Measurements from ENCODE around the gene GCNT1. TPM values are rescaled to one million over a fixed set of nuclear protein-coding genes. Genes with fewer than 3 reads are reported as not detected.
"Not testable (repeated sequence)": the region's sequence is repeated elsewhere in the genome, so short reads cannot be mapped to it uniquely, and the experiment has no call there.

Gene GCNT1
- total and polyA plus RNA-seq, 5 donors from 2014 or later = 4.5 to 12.7 (median 10.4) TPM

GRCh38 chr9:76433836-76434235 lies 25.1 kb upstream of the GCNT1 start:
- Histone ChIP-seq H3K4me1 (ENCODE audit: control insufficient read depth, insufficient read depth, low read length, poor library complexity, severe bottlenecking) (no peaks in the 10 kb centered on the region), H3K9me3 (ENCODE audit: control insufficient read depth in 2 of 2, low read length in 2 of 2) (no peaks in the 10 kb centered on the region), H3K27me3 (ENCODE audit: control insufficient read depth, insufficient read depth, low read length) (no peaks in the 10 kb centered on the region), H3K27ac (ENCODE audit: insufficient read depth, low read length, poor library complexity, severe bottlenecking) (no peak overlapping the region), H3K4me3 (ENCODE audit: low read depth, low read length) (no peak overlapping the region), H3K36me3 (ENCODE audit: control insufficient read depth, insufficient read depth, low read length) (no peaks in the 10 kb centered on the region)
- H3K4me1 Mint-ChIP-seq = peaks cover 0 to 5% (median 0%) of the 10 kb centered on the region in 4 donors
- H3K27ac Mint-ChIP-seq = no peak overlapping the region
- no peaks in the 10 kb centered on the region for H3K36me3 Mint-ChIP-seq
- no peak overlapping the region for H3K4me3 Mint-ChIP-seq
- DNase-seq = no peak
- H3K9me3 Mint-ChIP-seq = no peaks in the 10 kb centered on the region
- no peaks in the 10 kb centered on the region for H3K27me3 Mint-ChIP-seq
- no peak for ATAC-seq (ENCODE audit: low read depth in 2 of 2)

GRCh38 chr9:76434897-76435296 lies 24.1 kb upstream of the GCNT1 start:
- not testable (repeated sequence) for H3K36me3 ChIP-seq (ENCODE audit: control insufficient read depth, insufficient read depth, low read length); H3K27me3 ChIP-seq (ENCODE audit: control insufficient read depth, insufficient read depth, low read length); H3K27me3 Mint-ChIP-seq; H3K4me3 ChIP-seq (ENCODE audit: low read depth, low read length); H3K4me3 Mint-ChIP-seq; H3K27ac Mint-ChIP-seq; H3K36me3 Mint-ChIP-seq; H3K4me1 Mint-ChIP-seq; H3K9me3 ChIP-seq (ENCODE audit: control insufficient read depth in 2 of 2, low read length in 2 of 2); H3K4me1 ChIP-seq (ENCODE audit: control insufficient read depth, insufficient read depth, low read length, poor library complexity, severe bottlenecking); DNase-seq; H3K27ac ChIP-seq (ENCODE audit: insufficient read depth, low read length, poor library complexity, severe bottlenecking); H3K9me3 Mint-ChIP-seq; ATAC-seq (ENCODE audit: low read depth in 2 of 2)

- H3K9me3 Mint-ChIP-seq; H3K27ac ChIP-seq (ENCODE audit: insufficient read depth, low read length, poor library complexity, severe bottlenecking); H3K9me3 ChIP-seq (ENCODE audit: control insufficient read depth in 2 of 2, low read length in 2 of 2); H3K4me3 ChIP-seq (ENCODE audit: low read depth, low read length); H3K4me3 Mint-ChIP-seq; H3K27me3 ChIP-seq (ENCODE audit: control insufficient read depth, insufficient read depth, low read length); H3K36me3 ChIP-seq (ENCODE audit: control insufficient read depth, insufficient read depth, low read length); ATAC-seq (ENCODE audit: low read depth in 2 of 2); DNase-seq; H3K4me1 ChIP-seq (ENCODE audit: control insufficient read depth, insufficient read depth, low read length, poor library complexity, severe bottlenecking); H3K27me3 Mint-ChIP-seq; H3K36me3 Mint-ChIP-seq: not testable (repeated sequence)
- Mint-ChIP-seq H3K4me1 (peaks cover 3 to 19% (median 10%) of the 10 kb centered on the region in 4 donors), H3K27ac (peak overlapping the region in 1 of 3 donors; percentile 36)
These were observed 21.8 kb upstream of the GCNT1 start for GRCh38 chr9:76437017-76437699.

- no peaks in the 10 kb centered on the region for H3K36me3 ChIP-seq (ENCODE audit: control insufficient read depth, insufficient read depth, low read length)
- H3K27ac ChIP-seq (ENCODE audit: insufficient read depth, low read length, poor library complexity, severe bottlenecking) = no peak overlapping the region
- no peaks in the 10 kb centered on the region for H3K9me3 ChIP-seq (ENCODE audit: control insufficient read depth in 2 of 2, low read length in 2 of 2)
- H3K4me1 ChIP-seq (ENCODE audit: control insufficient read depth, insufficient read depth, low read length, poor library complexity, severe bottlenecking) = peaks cover 9% of the 10 kb centered on the region
- Mint-ChIP-seq H3K9me3 (no peaks in the 10 kb centered on the region), H3K4me3 (no peak overlapping the region), H3K27ac (peak overlapping the region in 1 of 3 donors; percentile 59), H3K4me1 (peaks cover 3 to 32% (median 13%) of the 10 kb centered on the region in 4 donors), H3K36me3 (peaks cover 3% of the 10 kb centered on the region), H3K27me3 (no peaks in the 10 kb centered on the region)
- no peak for ATAC-seq (ENCODE audit: low read depth in 2 of 2)
- no peak for DNase-seq
- no peaks in the 10 kb centered on the region for H3K27me3 ChIP-seq (ENCODE audit: control insufficient read depth, insufficient read depth, low read length)
- H3K4me3 ChIP-seq (ENCODE audit: low read depth, low read length) = no peak overlapping the region
These were observed 20.0 kb upstream of the GCNT1 start for GRCh38 chr9:76438841-76439588.

- H3K27me3 Mint-ChIP-seq = no peaks in the 10 kb centered on the region
- H3K4me3 Mint-ChIP-seq = peak overlapping the region; percentile 6 to 79 (median 9)
- peak overlapping the region; percentile 34 for H3K27ac ChIP-seq (ENCODE audit: insufficient read depth, low read length, poor library complexity, severe bottlenecking)
- no peaks in the 10 kb centered on the region for H3K9me3 Mint-ChIP-seq
- no peaks in the 10 kb centered on the region for H3K27me3 ChIP-seq (ENCODE audit: control insufficient read depth, insufficient read depth, low read length)
- H3K36me3 Mint-ChIP-seq = peaks cover 3% of the 10 kb centered on the region
- H3K4me1 Mint-ChIP-seq = peaks cover 7 to 46% (median 25%) of the 10 kb centered on the region in 4 donors
- peak; percentile 46 to 60 for ATAC-seq (ENCODE audit: low read depth in 2 of 2)
- H3K4me1 ChIP-seq (ENCODE audit: control insufficient read depth, insufficient read depth, low read length, poor library complexity, severe bottlenecking) = peaks cover 20% of the 10 kb centered on the region
- H3K9me3 ChIP-seq (ENCODE audit: control insufficient read depth in 2 of 2, low read length in 2 of 2) = no peaks in the 10 kb centered on the region
- H3K27ac Mint-ChIP-seq = peak overlapping the region in 2 of 3 donors; percentile 70 to 82
- H3K36me3 ChIP-seq (ENCODE audit: control insufficient read depth, insufficient read depth, low read length) = no peaks in the 10 kb centered on the region
- peak overlapping the region; percentile 41 for H3K4me3 ChIP-seq (ENCODE audit: low read depth, low read length)
- DNase-seq = peak in 1 of 3 donors; percentile 40
These were observed 17.2 kb upstream of the GCNT1 start for GRCh38 chr9:76441551-76442322.

GRCh38 chr9:76443887-76444286 lies 15.1 kb upstream of the GCNT1 start:
- H3K27me3 ChIP-seq (ENCODE audit: control insufficient read depth, insufficient read depth, low read length) = no peaks in the 10 kb centered on the region
- H3K36me3 ChIP-seq (ENCODE audit: control insufficient read depth, insufficient read depth, low read length) = no peaks in the 10 kb centered on the region
- peak overlapping the region; percentile 63 for H3K4me3 ChIP-seq (ENCODE audit: low read depth, low read length)
- Mint-ChIP-seq H3K4me3 (peak overlapping the region; percentile 5 to 71 (median 22)), H3K27me3 (no peaks in the 10 kb centered on the region), H3K36me3 (peaks cover 3% of the 10 kb centered on the region), H3K27ac (peak overlapping the region; percentile 64 to 94 (median 84)), H3K9me3 (no peaks in the 10 kb centered on the region), H3K4me1 (peaks cover 7 to 45% (median 31%) of the 10 kb centered on the region in 4 donors)
- ATAC-seq (ENCODE audit: low read depth in 2 of 2) (no peak), DNase-seq (no peak)
- H3K4me1 ChIP-seq (ENCODE audit: control insufficient read depth, insufficient read depth, low read length, poor library complexity, severe bottlenecking) = peaks cover 25% of the 10 kb centered on the region
- H3K27ac ChIP-seq (ENCODE audit: insufficient read depth, low read length, poor library complexity, severe bottlenecking) = no peak overlapping the region
- no peaks in the 10 kb centered on the region for H3K9me3 ChIP-seq (ENCODE audit: control insufficient read depth in 2 of 2, low read length in 2 of 2)

GRCh38 chr9:76444322-76444929 lies 14.6 kb upstream of the GCNT1 start:
- Mint-ChIP-seq H3K4me3 (peak overlapping the region; percentile 19 to 71 (median 33)), H3K9me3 (no peaks in the 10 kb centered on the region), H3K27me3 (no peaks in the 10 kb centered on the region), H3K36me3 (peaks cover 3% of the 10 kb centered on the region), H3K27ac (peak overlapping the region in 2 of 3 donors; percentile 64 to 84), H3K4me1 (peaks cover 7 to 47% (median 31%) of the 10 kb centered on the region in 4 donors)
- Histone ChIP-seq H3K9me3 (ENCODE audit: control insufficient read depth in 2 of 2, low read length in 2 of 2) (no peaks in the 10 kb centered on the region), H3K4me1 (ENCODE audit: control insufficient read depth, insufficient read depth, low read length, poor library complexity, severe bottlenecking) (peaks cover 25% of the 10 kb centered on the region), H3K36me3 (ENCODE audit: control insufficient read depth, insufficient read depth, low read length) (no peaks in the 10 kb centered on the region), H3K4me3 (ENCODE audit: low read depth, low read length) (peak overlapping the region; percentile 63), H3K27me3 (ENCODE audit: control insufficient read depth, insufficient read depth, low read length) (no peaks in the 10 kb centered on the region), H3K27ac (ENCODE audit: insufficient read depth, low read length, poor library complexity, severe bottlenecking) (no peak overlapping the region)
- ATAC-seq (ENCODE audit: low read depth in 2 of 2) (no peak), DNase-seq (no peak)
